ENCODE results near the gene PEX5.

DNA sequence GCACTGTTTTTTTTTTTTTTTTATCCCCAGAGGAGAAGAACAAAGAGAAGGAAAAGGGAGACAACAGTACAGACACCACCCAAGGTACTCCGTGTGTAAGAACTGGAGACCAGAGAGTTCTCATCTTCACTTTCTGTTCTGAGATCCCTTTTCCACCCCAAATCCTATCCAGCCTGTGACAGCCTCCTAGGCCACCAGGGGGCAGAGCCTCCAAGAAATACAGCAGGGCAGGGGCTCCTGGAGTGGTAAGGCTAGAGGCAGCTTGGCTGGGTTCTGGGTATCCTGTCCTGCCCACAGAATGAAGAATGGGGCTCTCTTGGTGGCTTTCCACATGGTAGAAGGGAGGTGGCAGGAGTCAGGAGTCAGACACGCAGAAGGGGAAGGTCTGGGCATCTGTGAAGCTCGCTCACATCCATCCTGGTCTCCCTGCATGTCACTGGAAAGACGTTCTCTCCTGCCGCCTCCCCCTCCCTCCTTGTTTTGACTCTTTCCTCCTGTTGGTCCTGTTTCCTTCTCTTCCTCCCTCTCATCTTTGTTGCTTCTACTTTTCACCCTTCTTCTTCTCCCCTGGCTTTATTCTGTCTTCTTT lies 47.3 kb upstream of the PEX5 start:
- TF ChIP-seq EP300 (IDR thresholded peaks at IDR 0.05) (no peak), POLR2A (IDR thresholded peaks at IDR 0.05) (no peak)
- TF ChIP-seq, protein P1, sequence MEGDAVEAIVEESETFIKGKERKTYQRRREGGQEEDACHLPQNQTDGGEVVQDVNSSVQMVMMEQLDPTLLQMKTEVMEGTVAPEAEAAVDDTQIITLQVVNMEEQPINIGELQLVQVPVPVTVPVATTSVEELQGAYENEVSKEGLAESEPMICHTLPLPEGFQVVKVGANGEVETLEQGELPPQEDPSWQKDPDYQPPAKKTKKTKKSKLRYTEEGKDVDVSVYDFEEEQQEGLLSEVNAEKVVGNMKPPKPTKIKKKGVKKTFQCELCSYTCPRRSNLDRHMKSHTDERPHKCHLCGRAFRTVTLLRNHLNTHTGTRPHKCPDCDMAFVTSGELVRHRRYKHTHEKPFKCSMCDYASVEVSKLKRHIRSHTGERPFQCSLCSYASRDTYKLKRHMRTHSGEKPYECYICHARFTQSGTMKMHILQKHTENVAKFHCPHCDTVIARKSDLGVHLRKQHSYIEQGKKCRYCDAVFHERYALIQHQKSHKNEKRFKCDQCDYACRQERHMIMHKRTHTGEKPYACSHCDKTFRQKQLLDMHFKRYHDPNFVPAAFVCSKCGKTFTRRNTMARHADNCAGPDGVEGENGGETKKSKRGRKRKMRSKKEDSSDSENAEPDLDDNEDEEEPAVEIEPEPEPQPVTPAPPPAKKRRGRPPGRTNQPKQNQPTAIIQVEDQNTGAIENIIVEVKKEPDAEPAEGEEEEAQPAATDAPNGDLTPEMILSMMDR (IDR thresholded peaks at IDR 0.05), result peak; percentile 40 to 76
